GM12878 (cell line): ENCODE data around the gene NACC1. TPM values are rescaled to one million over a fixed set of nuclear protein-coding genes. Genes with fewer than 3 reads are reported as not detected.
A peak's percentile ranks its signal among the peaks of the same experiment; 100 is the strongest.

ENCODE experiments used
- GABPA ChIP-seq: IDR thresholded peaks from 2 replicates; pipeline ENCODE4 v1.6.1; 2014; ENCODE audit warnings: antibody characterized with exemption, low read depth, mild to moderate bottlenecking, inconsistent platforms
- HCFC1 ChIP-seq: fragments of 150-350 bp; IDR thresholded peaks from 2 replicates; pipeline ENCODE4 v1.6.1; 2014; ENCODE audit warnings: low read length
- MLLT1 ChIP-seq: fragments of 450-650 bp; IDR thresholded peaks from 2 replicates; pipeline ENCODE4 v1.6.1; 2016; ENCODE audit warnings: mild to moderate bottlenecking
- MXI1 ChIP-seq: fragments of 150-350 bp; IDR thresholded peaks from 2 replicates; pipeline ENCODE4 v1.6.1; 2011; ENCODE audit warnings: low read depth, mild to moderate bottlenecking, inconsistent platforms, low read length, improper control_type of control experiment
- NBN ChIP-seq: fragments of 450-650 bp; IDR thresholded peaks from 2 replicates; pipeline ENCODE4 v1.6.1; 2016
- RAD21 ChIP-seq: IDR thresholded peaks from 2 replicates; pipeline ENCODE4 v1.6.1; 2011; ENCODE audit warnings: mild to moderate bottlenecking, low read depth, low read length, moderate library complexity; ENCODE audit not compliant: insufficient read depth
- RUNX3 ChIP-seq: IDR thresholded peaks from 2 replicates; pipeline ENCODE4 v1.6.1; 2012; ENCODE audit warnings: low read length, inconsistent platforms
- SMAD1 ChIP-seq: fragments of 450-650 bp; IDR thresholded peaks from 2 replicates; pipeline ENCODE4 v1.6.1; 2018; ENCODE audit warnings: mild to moderate bottlenecking, low read depth; ENCODE audit not compliant: partially characterized antibody
- SMAD5 ChIP-seq: IDR thresholded peaks from 2 replicates; pipeline ENCODE4 v1.6.1; 2016; ENCODE audit warnings: antibody characterized with exemption, low read depth
- SMARCA5 ChIP-seq: fragments of 450-650 bp; IDR thresholded peaks from 2 replicates; pipeline ENCODE4 v1.6.1; 2017; ENCODE audit warnings: mild to moderate bottlenecking
- SUZ12 ChIP-seq: fragments of 200-600 bp; sonication (generic); IDR thresholded peaks from one replicate; pipeline ENCODE4 v1.6.1; 2018; ENCODE audit warnings: antibody characterized with exemption, mild to moderate bottlenecking; ENCODE audit not compliant: unreplicated experiment
- WRNIP1 ChIP-seq: IDR thresholded peaks from 2 replicates; pipeline ENCODE4 v1.6.1; 2011; ENCODE audit warnings: low read depth, low read length, improper control_type of control experiment, borderline replicate concordance
- ZBED1 ChIP-seq: IDR thresholded peaks from 2 replicates; pipeline ENCODE4 v1.6.1; 2016; ENCODE audit warnings: borderline replicate concordance
- ZNF24 ChIP-seq: fragments of 450-650 bp; IDR thresholded peaks from 2 replicates; pipeline ENCODE4 v1.6.1; 2017; ENCODE audit warnings: antibody characterized with exemption, mild to moderate bottlenecking
- ZNF592 ChIP-seq: fragments of 450-650 bp; IDR thresholded peaks from 2 replicates; pipeline ENCODE4 v1.6.1; 2017; ENCODE audit warnings: mild to moderate bottlenecking, moderate library complexity
- polyA plus RNA-seq, 11 experiments: library from polyadenylated mRNA; depleted of rRNA in 4 of 11; unstranded in 6 of 11; stranded (reverse) in 5 of 11; fragments of >200 nt; fragmentation: Nextera tagmentation in 4 of 11; fragmentation: Illumina TruSeq in 1 of 11; extraction: Ambion mirVana in 4 of 11; extraction: Trizol in 1 of 11; gene quantifications; 1 replicate in 1 of 11; 2 replicates in 10 of 11; pipeline versions ENCODE4 v1.2.1 to v1.2.3, GENCODE V29; 2011 to 2016; ENCODE audit warnings: inconsistent platforms in 2 of 11, missing spikeins in 2 of 11, low read depth in 1 of 11
- total RNA-seq, 4 experiments: library from RNA; depleted of rRNA in 3 of 4; stranded (reverse); fragments of >200 nt in 3 of 4; fragmentation: Illumina TruSeq in 1 of 4; extraction: Trizol in 1 of 4; gene quantifications; 2 replicates each; pipeline versions ENCODE4 v1.2.1 to v1.2.3, GENCODE V29; 2013 to 2021
- TF ChIP-seq, protein P1 (sequence below): IDR thresholded peaks from 2 replicates; pipeline ENCODE4 v1.6.1; 2011; ENCODE audit warnings: mild to moderate bottlenecking, low read depth, low read length, moderate library complexity; ENCODE audit not compliant: insufficient replicate concordance
- TF ChIP-seq, protein P2 (sequence below): fragments of 450-650 bp; formaldehyde crosslinking; IDR thresholded peaks from 2 replicates; pipeline ENCODE4 v1.4.0; 2020; ENCODE audit warnings: mild to moderate bottlenecking, moderate library complexity
- TF ChIP-seq, protein P3 (sequence below): fragments of 450-650 bp; IDR thresholded peaks from 2 replicates; pipeline ENCODE4 v1.6.1; 2016; ENCODE audit warnings: mild to moderate bottlenecking

NACC1 gene
- total and polyA plus RNA-seq, 10 of the 15 experiments (the other 5 are each of a cell fraction or from before 2014, with no cell fraction given), result 0.18 to 120 (median 19.2) TPM

DNA sequence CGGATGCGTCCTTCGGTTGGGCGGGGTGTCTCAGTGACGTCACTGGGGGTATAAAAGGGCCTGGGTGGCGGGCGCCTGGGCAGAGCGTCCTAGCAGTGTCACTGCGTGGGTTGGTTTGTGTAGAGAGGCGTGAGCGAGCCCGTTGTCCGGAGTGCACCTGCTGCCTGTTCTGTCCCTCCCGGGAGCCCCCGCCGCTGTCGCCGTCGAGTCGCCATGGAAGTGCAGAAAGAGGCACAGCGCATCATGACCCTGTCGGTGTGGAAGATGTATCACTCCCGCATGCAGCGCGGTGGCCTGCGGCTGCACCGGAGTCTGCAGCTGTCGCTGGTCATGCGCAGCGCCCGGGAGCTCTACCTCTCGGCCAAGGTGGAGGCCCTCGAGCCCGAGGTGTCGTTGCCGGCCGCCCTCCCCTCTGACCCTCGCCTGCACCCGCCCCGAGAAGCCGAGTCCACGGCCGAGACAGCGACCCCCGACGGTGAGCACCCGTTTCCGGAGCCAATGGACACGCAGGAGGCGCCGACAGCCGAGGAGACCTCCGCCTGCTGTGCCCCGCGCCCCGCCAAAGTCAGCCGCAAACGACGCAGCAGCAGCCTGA lies 35.0 kb downstream of the NACC1 start (continued):
- TF ChIP-seq HCFC1 (peak; percentile 48; the same call in 1 of the 2 replicates), GABPA (no peak), SUZ12 (no peak), SMAD5 (peak; percentile 99), SMARCA5 (peak; percentile 32; the same call in 1 of the 2 replicates), SMAD1 (peak; percentile 98), ZNF24 (0 out of 2 replicates have a peak, but pooled peaks have one; percentile 17), NBN (peak; percentile 100), WRNIP1 (peak; percentile 74; the same call in 1 of the 2 replicates), RAD21 (no peak), ZNF592 (no peak), MLLT1 (peak; percentile 99), RUNX3 (no peak), ZBED1 (peak; percentile 92), MXI1 (peak; percentile 78)
- TF ChIP-seq, protein P1, sequence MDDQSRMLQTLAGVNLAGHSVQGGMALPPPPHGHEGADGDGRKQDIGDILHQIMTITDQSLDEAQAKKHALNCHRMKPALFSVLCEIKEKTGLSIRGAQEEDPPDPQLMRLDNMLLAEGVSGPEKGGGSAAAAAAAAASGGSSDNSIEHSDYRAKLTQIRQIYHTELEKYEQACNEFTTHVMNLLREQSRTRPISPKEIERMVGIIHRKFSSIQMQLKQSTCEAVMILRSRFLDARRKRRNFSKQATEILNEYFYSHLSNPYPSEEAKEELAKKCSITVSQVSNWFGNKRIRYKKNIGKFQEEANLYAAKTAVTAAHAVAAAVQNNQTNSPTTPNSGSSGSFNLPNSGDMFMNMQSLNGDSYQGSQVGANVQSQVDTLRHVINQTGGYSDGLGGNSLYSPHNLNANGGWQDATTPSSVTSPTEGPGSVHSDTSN, result peak; percentile 32
- TF ChIP-seq, protein P2, sequence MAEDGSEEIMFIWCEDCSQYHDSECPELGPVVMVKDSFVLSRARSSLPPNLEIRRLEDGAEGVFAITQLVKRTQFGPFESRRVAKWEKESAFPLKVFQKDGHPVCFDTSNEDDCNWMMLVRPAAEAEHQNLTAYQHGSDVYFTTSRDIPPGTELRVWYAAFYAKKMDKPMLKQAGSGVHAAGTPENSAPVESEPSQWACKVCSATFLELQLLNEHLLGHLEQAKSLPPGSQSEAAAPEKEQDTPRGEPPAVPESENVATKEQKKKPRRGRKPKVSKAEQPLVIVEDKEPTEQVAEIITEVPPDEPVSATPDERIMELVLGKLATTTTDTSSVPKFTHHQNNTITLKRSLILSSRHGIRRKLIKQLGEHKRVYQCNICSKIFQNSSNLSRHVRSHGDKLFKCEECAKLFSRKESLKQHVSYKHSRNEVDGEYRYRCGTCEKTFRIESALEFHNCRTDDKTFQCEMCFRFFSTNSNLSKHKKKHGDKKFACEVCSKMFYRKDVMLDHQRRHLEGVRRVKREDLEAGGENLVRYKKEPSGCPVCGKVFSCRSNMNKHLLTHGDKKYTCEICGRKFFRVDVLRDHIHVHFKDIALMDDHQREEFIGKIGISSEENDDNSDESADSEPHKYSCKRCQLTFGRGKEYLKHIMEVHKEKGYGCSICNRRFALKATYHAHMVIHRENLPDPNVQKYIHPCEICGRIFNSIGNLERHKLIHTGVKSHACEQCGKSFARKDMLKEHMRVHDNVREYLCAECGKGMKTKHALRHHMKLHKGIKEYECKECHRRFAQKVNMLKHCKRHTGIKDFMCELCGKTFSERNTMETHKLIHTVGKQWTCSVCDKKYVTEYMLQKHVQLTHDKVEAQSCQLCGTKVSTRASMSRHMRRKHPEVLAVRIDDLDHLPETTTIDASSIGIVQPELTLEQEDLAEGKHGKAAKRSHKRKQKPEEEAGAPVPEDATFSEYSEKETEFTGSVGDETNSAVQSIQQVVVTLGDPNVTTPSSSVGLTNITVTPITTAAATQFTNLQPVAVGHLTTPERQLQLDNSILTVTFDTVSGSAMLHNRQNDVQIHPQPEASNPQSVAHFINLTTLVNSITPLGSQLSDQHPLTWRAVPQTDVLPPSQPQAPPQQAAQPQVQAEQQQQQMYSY (CRISPR knock-in tag), result no peak
- TF ChIP-seq, protein P3, sequence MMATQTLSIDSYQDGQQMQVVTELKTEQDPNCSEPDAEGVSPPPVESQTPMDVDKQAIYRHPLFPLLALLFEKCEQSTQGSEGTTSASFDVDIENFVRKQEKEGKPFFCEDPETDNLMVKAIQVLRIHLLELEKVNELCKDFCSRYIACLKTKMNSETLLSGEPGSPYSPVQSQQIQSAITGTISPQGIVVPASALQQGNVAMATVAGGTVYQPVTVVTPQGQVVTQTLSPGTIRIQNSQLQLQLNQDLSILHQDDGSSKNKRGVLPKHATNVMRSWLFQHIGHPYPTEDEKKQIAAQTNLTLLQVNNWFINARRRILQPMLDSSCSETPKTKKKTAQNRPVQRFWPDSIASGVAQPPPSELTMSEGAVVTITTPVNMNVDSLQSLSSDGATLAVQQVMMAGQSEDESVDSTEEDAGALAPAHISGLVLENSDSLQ, result peak; percentile 61
